K562 (cell line): Measurements from ENCODE around the gene CTSO. TPM values are rescaled to one million over a fixed set of nuclear protein-coding genes. Genes with fewer than 3 reads are reported as not detected.

Experiments
- ATAC-seq: fragments of 200-7000 bp; cut with Tn5 transposase; 3 replicates; pipeline ENCODE4 v1.9.1; 2020; ENCODE audit warnings: moderate library complexity
- BruUV-seq: library from RNA; stranded (reverse); fragments of 400-500 nt; replicated peaks from 2 replicates; lab custom pipeline; 2021; lab: Mats Ljungman, UMichigan
- CTCF ChIA-PET: fragments of 300-600 bp; formaldehyde crosslinking; extraction: SDS; loops from one replicate; lab custom pipeline; 2021; ENCODE audit warnings: low intra/inter-chr PET ratio; lab: Yijun Ruan, JAX
- POLR2A ChIA-PET: fragments of 300-600, 350-650 bp; sonication (Branson Sonifier 250); formaldehyde crosslinking; extraction: SDS; loops from one replicate; lab custom pipeline; 2021; ENCODE audit warnings: antibody characterized with exemption, inconsistent platforms; lab: Yijun Ruan, JAX
- DNase-seq, 4 experiments: peaks; one replicate each; pipeline versions ENCODE4 v3.0.0 to v3.0.0-alpha.2; 2011 to 2018; ENCODE audit warnings: low spot score in 3 of 4, mixed read lengths in 3 of 4; ENCODE audit errors: extremely low read depth in 1 of 4
- FAIRE-seq: peaks from 2 replicates; lab custom pipeline; 2011; peaks lifted over from hg19 to GRCh38; lab: Jason Lieb, UNC
- H2AFZ ChIP-seq: 2 replicates; pipeline ENCODE4 v1.6.0; 2011; ENCODE audit warnings: low read depth, low read length, control low read depth, inconsistent platforms
- H3K27ac ChIP-seq: fragments of 200-600 bp; 3 replicates; pipeline ENCODE4 v1.8.0; 2011; ENCODE audit warnings: low read depth, mild to moderate bottlenecking, control low read depth, inconsistent platforms, low read length, moderate library complexity, mixed read lengths; ENCODE audit errors: extremely low read depth
- H3K27me3 ChIP-seq, 2 experiments: fragments of 300-600 bp in 1 of 2; 2 replicates in 1 of 2; 3 replicates in 1 of 2; pipeline versions ENCODE4 v1.6.0 to v1.8.0; 2011; ENCODE audit warnings: inconsistent platforms in 2 of 2, low read length in 2 of 2, mild to moderate bottlenecking in 1 of 2, mixed read lengths in 1 of 2, moderate library complexity in 1 of 2; ENCODE audit not compliant: control insufficient read depth in 2 of 2, insufficient read depth in 2 of 2
- H3K36me3 ChIP-seq: fragments of 300-600 bp; 3 replicates; pipeline ENCODE4 v1.8.0; 2011; ENCODE audit warnings: mild to moderate bottlenecking, low read length, inconsistent platforms; ENCODE audit not compliant: control insufficient read depth, insufficient read depth
- H3K4me1 ChIP-seq, 2 experiments: fragments of 200-600 bp in 1 of 2; replicated peaks in 1 of 2; 2 replicates in 1 of 2; 3 replicates in 1 of 2; pipeline versions ENCODE4 v1.5.1 to v1.8.0; 2011; ENCODE audit warnings: inconsistent platforms in 2 of 2, low read length in 2 of 2, mild to moderate bottlenecking in 1 of 2, mixed read lengths in 1 of 2, moderate library complexity in 1 of 2; ENCODE audit not compliant: control insufficient read depth in 2 of 2, insufficient read depth in 2 of 2
- H3K4me2 ChIP-seq: 2 replicates; pipeline ENCODE4 v1.6.1; 2011; ENCODE audit warnings: low read length, control low read depth, inconsistent platforms, mixed read lengths; ENCODE audit not compliant: insufficient read depth
- H3K4me3 ChIP-seq: fragments of 200-600 bp; sonication (generic), shearing (Covaris generic); 2 replicates; pipeline ENCODE4 v1.5.1; 2016; ENCODE audit warnings: control low read depth, inconsistent platforms
- H3K79me2 ChIP-seq: fragments of 200-600 bp; 3 replicates; pipeline ENCODE4 v1.8.0; 2011; ENCODE audit warnings: low read length, inconsistent platforms; ENCODE audit not compliant: control insufficient read depth, insufficient read depth
- H3K9ac ChIP-seq, 2 experiments: 2 replicates each; pipeline versions ENCODE4 v1.6.0 to v1.6.1; 2011; ENCODE audit warnings: low read depth in 2 of 2, low read length in 2 of 2, control low read depth in 1 of 2, inconsistent platforms in 1 of 2, mild to moderate bottlenecking in 1 of 2, mixed read lengths in 1 of 2; ENCODE audit not compliant: insufficient read depth in 1 of 2
- H3K9me1 ChIP-seq: one replicate; pipeline ENCODE4 v1.6.0; 2011; ENCODE audit warnings: inconsistent platforms, mild to moderate bottlenecking, low read length, moderate library complexity; ENCODE audit not compliant: control insufficient read depth, insufficient read depth
- H3K9me3 ChIP-seq: replicated peaks from 2 replicates; pipeline ENCODE4 v1.5.1; 2011; ENCODE audit warnings: low read depth, low read length, inconsistent platforms; ENCODE audit not compliant: control insufficient read depth, insufficient read depth
- H4K20me1 ChIP-seq: replicated peaks from 2 replicates; pipeline ENCODE4 v1.6.1; 2011; ENCODE audit warnings: low read length, inconsistent platforms, mixed read lengths; ENCODE audit not compliant: control insufficient read depth, insufficient read depth
- CHAMP1 ChIP-seq: fragments of 450-650 bp; IDR thresholded peaks from 2 replicates; pipeline ENCODE4 v1.6.1; 2016; ENCODE audit warnings: mild to moderate bottlenecking
- DNMT1 ChIP-seq: fragments of 450-650 bp; IDR thresholded peaks from 2 replicates; pipeline ENCODE4 v1.6.1; 2016; ENCODE audit warnings: antibody characterized with exemption, mild to moderate bottlenecking
- FOSL1 ChIP-seq: fragments of 200-800 bp; sonication (Bioruptor generic); conservative IDR thresholded peaks from 2 replicates; pipeline ENCODE4 v1.6.1; 2016; ENCODE audit warnings: missing genetic modification characterization, missing compliant biosample characterization
- FOXP1 ChIP-seq: sonication (generic); formaldehyde crosslinking; IDR thresholded peaks from 2 replicates; pipeline ENCODE4 v1.8.0; 2022; ENCODE audit warnings: mild to moderate bottlenecking, missing genetic modification reagents
- GABPB2 ChIP-seq: fragments of 250-450 bp; sonication (Bioruptor Pico); conservative IDR thresholded peaks from 2 replicates; pipeline ENCODE4 v1.5.1; 2021; ENCODE audit warnings: mild to moderate bottlenecking
- HDAC2 ChIP-seq: fragments of 450-650 bp; IDR thresholded peaks from 2 replicates; pipeline ENCODE4 v1.6.1; 2016; ENCODE audit warnings: mild to moderate bottlenecking
- MCM7 ChIP-seq, 2 experiments: fragments of 450-650 bp; IDR thresholded peaks; 2 replicates each; pipeline ENCODE4 v1.6.1; 2016 to 2018
- MLX ChIP-seq, 2 experiments: fragments of 450-650 bp in 1 of 2; sonication (generic) in 1 of 2; formaldehyde crosslinking; conservative IDR thresholded peaks; 2 replicates each; pipeline versions ENCODE4 v1.4.0 to v1.8.1; 2020 to 2022; ENCODE audit warnings: mild to moderate bottlenecking in 1 of 2, missing genetic modification reagents in 1 of 2
- NFIC ChIP-seq: fragments of 450-650 bp; IDR thresholded peaks from 2 replicates; pipeline ENCODE4 v1.6.1; 2017; ENCODE audit warnings: mild to moderate bottlenecking, inconsistent platforms
- PCBP1 ChIP-seq: fragments of 200-400 bp; formaldehyde crosslinking; IDR thresholded peaks from 2 replicates; pipeline ENCODE4 v1.6.1; 2018; ENCODE audit warnings: mild to moderate bottlenecking, low read depth, low read length; ENCODE audit not compliant: poor library complexity, severe bottlenecking
- PYGO2 ChIP-seq: fragments of 450-650 bp; IDR thresholded peaks from 2 replicates; pipeline ENCODE4 v1.6.1; 2016; ENCODE audit warnings: mild to moderate bottlenecking, missing genetic modification characterization, moderate library complexity, missing compliant biosample characterization
- SMAD3 ChIP-seq: fragments of 450-650 bp; formaldehyde crosslinking; conservative IDR thresholded peaks from 2 replicates; pipeline ENCODE4 v1.4.0; 2020; ENCODE audit warnings: mild to moderate bottlenecking
- ZFP1 ChIP-seq: fragments of 450-650 bp; formaldehyde crosslinking; IDR thresholded peaks from 2 replicates; pipeline ENCODE4 v1.4.0; 2020; ENCODE audit warnings: mild to moderate bottlenecking, mixed read lengths
- WGBS: fragments of 100-300 bp; shearing (Covaris generic); methylation state at CpG from one replicate; pipeline ENCODE4 v1.1.6; 2016; ENCODE audit warnings: low coverage, mixed read lengths; ENCODE audit not compliant: insufficient coverage; ENCODE audit errors: missing lambda C conversion rate; 5-methylcytosine and 5-hydroxymethylcytosine counted together
- in situ Hi-C: fragments of 300-500 bp; cut with MboI; formaldehyde crosslinking; loops from 4 replicates; pipeline ENCODE4 v1.15.0; 2018; ENCODE audit warnings: inconsistent platforms, mixed read lengths
- intact Hi-C: fragments of 100-400 bp; cut with micrococcal nuclease; formaldehyde crosslinking; loops from 2 replicates; pipeline ENCODE4 v1.14.2; 2022
- polyA plus RNA-seq, 8 experiments: library from polyadenylated mRNA; depleted of rRNA in 4 of 8; stranded (reverse) in 5 of 8; unstranded in 3 of 8; fragments of >200 nt; fragmentation: Nextera tagmentation in 2 of 8; fragmentation: Illumina TruSeq in 1 of 8; extraction: Ambion mirVana in 2 of 8; extraction: Trizol in 1 of 8; gene quantifications; 2 replicates each; pipeline versions ENCODE4 v1.2.1 to v1.2.3, GENCODE V29; 2011 to 2014; ENCODE audit warnings: inconsistent platforms in 1 of 8, missing spikeins in 1 of 8
- total RNA-seq, 7 experiments: library from RNA; depleted of rRNA in 6 of 7; stranded (reverse); fragments of >200 nt in 6 of 7; fragmentation: Illumina TruSeq in 2 of 7; extraction: Trizol in 2 of 7; gene quantifications; 2 replicates each; pipeline versions ENCODE4 v1.2.1 to v1.2.3, GENCODE V29; 2011 to 2021; ENCODE audit warnings: low replicate concordance in 1 of 7

The CTSO gene
- total and polyA plus RNA-seq, 9 of the 15 experiments (the other 6 are each of a cell fraction or from before 2014, with no cell fraction given): 0.03 to 0.07 (median 0.04) TPM; not detected in 5

- TF ChIP-seq MLX (CRISPR knock-in tag; conservative IDR thresholded peaks at IDR 0.05): no peak
- TF ChIP-seq DNMT1: no peak
- no peak for TF ChIP-seq MCM7 (IDR thresholded peaks at IDR 0.05)
- TF ChIP-seq, all 486 proteins: peak for 0
Measured at GRCh38 chr4:155959417-155959816, 5.8 kb upstream of the CTSO start (continued).

- no peak for DNase-seq
- no peak overlapping the region for H3K27ac ChIP-seq
- TF ChIP-seq HDAC2 (no peak), FOXP1 (CRISPR knock-in tag) (no peak), PCBP1 (no peak), PYGO2 (tag) (no peak), NFIC (no peak), GABPB2 (CRISPR knock-in tag) (no peak), CHAMP1 (no peak), SMAD3 (no peak), FOSL1 (no peak), ZFP1 (CRISPR knock-in tag) (no peak)
- ChIA-PET POLR2A (no interaction called here), CTCF (no interaction called here)
- 0% methylated on average over 2 of the region's 2 CpGs for WGBS
- no peak overlapping the region for H3K9ac ChIP-seq
- intact Hi-C loops: loop anchor here (10.0 kb wide), 1 partner anchor 1402 kb away; the partner anchor contains the start of gene PLRG1
- H3K4me2 ChIP-seq: no peak overlapping the region
- H4K20me1 ChIP-seq: no peaks in the 10 kb centered on the region
- in situ Hi-C loops: no loop called here
- no peak for FAIRE-seq
- no peaks in the 10 kb centered on the region for H3K27me3 ChIP-seq
- no peak overlapping the region for H3K4me3 ChIP-seq
- H3K9me3 ChIP-seq: no peaks in the 10 kb centered on the region
- H2AFZ ChIP-seq: no peak overlapping the region
- no peaks in the 10 kb centered on the region for H3K9me1 ChIP-seq
- no TSS peak for BruUV-seq
- no peaks in the 10 kb centered on the region for H3K36me3 ChIP-seq
- ATAC-seq: no peak
- H3K4me1 ChIP-seq: peaks cover 0 to 7% of the 10 kb centered on the region in 2 experiments; a peak in 2 of 5 replicates
- H3K79me2 ChIP-seq: no peaks in the 10 kb centered on the region
Measured at GRCh38 chr4:155956461-155956860, 2.8 kb upstream of the CTSO start.
